Upper lobe of left lung (tissue), 4 donors: ENCODE data around the gene GCNA.

Experiments
- CTCF ChIP-seq, 6 experiments: fragments of 450-650 bp in 4 of 6; fragments of 200-600 bp in 2 of 6; sonication (generic) in 2 of 6; IDR thresholded peaks; one replicate each; pipeline ENCODE4 v1.5.1; 2016 to 2019; ENCODE audit warnings: antibody characterized with exemption in 6 of 6
- POLR2A ChIP-seq, 4 donors: fragments of 450-650 bp; IDR thresholded peaks; one replicate each; pipeline ENCODE4 v1.5.1; 2016 to 2017; ENCODE audit warnings: antibody characterized with exemption in 4 of 4, mild to moderate bottlenecking in 2 of 4
- POLR2AphosphoS5 ChIP-seq, 2 donors: sonication (generic); formaldehyde crosslinking; IDR thresholded peaks; one replicate each; pipeline ENCODE4 v1.5.1; 2017; ENCODE audit warnings: antibody characterized with exemption in 2 of 2

GRCh38 chrX:71612256-71612655 lies 34.0 kb downstream of the GCNA start:
- TF ChIP-seq CTCF (IDR thresholded peaks at IDR 0.05) (no peak), POLR2A (IDR thresholded peaks at IDR 0.05) (no peak), POLR2AphosphoS5 (IDR thresholded peaks at IDR 0.05) (no peak)
